NCI-H2227 (cell line): ENCODE measurements around the gene RAB40C.

Experiments used
- DNase-seq: peaks from one replicate; lab custom pipeline; 2025; ENCODE audit not compliant: unreplicated experiment; lab: John Stamatoyannopoulos, UW

Gene RAB40C

DNA sequence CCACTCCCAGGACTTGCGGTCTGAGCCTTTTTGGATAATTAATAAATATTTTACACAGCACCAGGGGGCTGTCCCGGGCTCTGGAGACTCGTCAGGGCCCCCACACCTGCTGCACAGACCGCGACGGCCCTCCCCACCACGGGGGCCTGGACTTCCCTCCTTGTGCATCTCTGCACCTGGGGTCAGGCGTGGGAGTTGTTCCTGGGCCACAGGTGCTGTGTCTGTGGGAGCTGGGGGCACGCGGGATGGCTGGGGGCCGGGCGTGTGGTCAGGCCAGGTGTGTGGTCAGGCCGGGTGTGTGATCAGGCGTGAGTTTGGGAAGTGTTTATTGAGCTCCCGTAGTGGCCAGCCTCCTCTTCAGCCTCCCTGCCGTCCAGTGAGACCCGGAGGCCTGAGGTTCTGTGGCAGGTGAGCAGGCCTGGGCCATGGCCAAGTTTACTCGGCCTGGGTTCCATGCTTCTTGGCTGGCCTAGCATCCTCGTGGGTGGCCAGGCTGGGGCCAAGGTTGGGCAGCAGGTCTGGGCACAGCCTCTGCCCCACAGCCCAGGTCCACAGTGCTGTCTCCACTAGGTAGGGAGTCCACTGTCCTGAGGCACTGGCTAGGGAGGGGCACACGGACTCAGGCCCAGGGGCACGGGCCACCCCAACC is 88.5 kb downstream of the RAB40C start:
- no peak for DNase-seq
